Central memory CD8-positive, alpha-beta T cell (primary cell): ENCODE results near the gene SLC4A4.

Experiments used
- ATAC-seq: fragments of 150-1000 bp; cut with Tn5 transposase; replicated peaks from 2 replicates; pipeline ENCODE4 v1.10.0; 2022; ENCODE audit warnings: mild to moderate bottlenecking, moderate FRiP score, moderate number of reproducible peaks; ENCODE audit not compliant: poor library complexity, severe bottlenecking; ENCODE audit errors: extremely low read depth
- DNase-seq, 2 donors: peaks; one replicate each; pipeline ENCODE4 v3.0.0; 2021; ENCODE audit warnings: low spot score in 2 of 2
- H3K27ac Mint-ChIP-seq: one replicate; pipeline ENCODE4 v1.8.0; 2022; ENCODE audit warnings: low read depth, mild to moderate bottlenecking, moderate library complexity, mixed read lengths
- H3K27me3 Mint-ChIP-seq: one replicate; pipeline ENCODE4 v1.8.0; 2022; ENCODE audit warnings: mixed read lengths
- H3K36me3 Mint-ChIP-seq: one replicate; pipeline ENCODE4 v1.8.0; 2022; ENCODE audit warnings: mild to moderate bottlenecking, moderate library complexity, mixed read lengths; ENCODE audit not compliant: insufficient read depth
- H3K4me1 Mint-ChIP-seq: one replicate; pipeline ENCODE4 v1.8.0; 2022; ENCODE audit warnings: mixed read lengths
- H3K4me3 Mint-ChIP-seq: one replicate; pipeline ENCODE4 v1.8.0; 2022; ENCODE audit warnings: mild to moderate bottlenecking, moderate library complexity, mixed read lengths
- H3K9me3 Mint-ChIP-seq: one replicate; pipeline ENCODE4 v1.8.0; 2022; ENCODE audit warnings: mixed read lengths

The SLC4A4 gene

GRCh38 chr4:71468116-71468710 lies 129.4 kb downstream of the SLC4A4 start:
- H3K9me3 Mint-ChIP-seq, result no peaks in the 10 kb centered on the region
- no peaks in the 10 kb centered on the region for H3K27me3 Mint-ChIP-seq
- DNase-seq, result no peak
- no peak for ATAC-seq
- no peak overlapping the region for H3K27ac Mint-ChIP-seq
- H3K4me1 Mint-ChIP-seq, result no peaks in the 10 kb centered on the region
- no peaks in the 10 kb centered on the region for H3K36me3 Mint-ChIP-seq
- no peak overlapping the region for H3K4me3 Mint-ChIP-seq

- H3K4me3 Mint-ChIP-seq, result no peak overlapping the region
- H3K4me1 Mint-ChIP-seq, result no peaks in the 10 kb centered on the region
- H3K27me3 Mint-ChIP-seq, result no peaks in the 10 kb centered on the region
- no peak for ATAC-seq
- no peaks in the 10 kb centered on the region for H3K9me3 Mint-ChIP-seq
- no peaks in the 10 kb centered on the region for H3K36me3 Mint-ChIP-seq
- no peak overlapping the region for H3K27ac Mint-ChIP-seq
- DNase-seq, result no peak
Measured at GRCh38 chr4:71469541-71469940, 130.7 kb downstream of the SLC4A4 start.

- H3K9me3 Mint-ChIP-seq, result no peaks in the 10 kb centered on the region
- DNase-seq (no peak), ATAC-seq (no peak)
- H3K27ac Mint-ChIP-seq, result no peak overlapping the region
- H3K4me1 Mint-ChIP-seq, result no peaks in the 10 kb centered on the region
- H3K36me3 Mint-ChIP-seq, result no peaks in the 10 kb centered on the region
- H3K4me3 Mint-ChIP-seq, result no peak overlapping the region
- no peaks in the 10 kb centered on the region for H3K27me3 Mint-ChIP-seq
Measured at GRCh38 chr4:71470524-71470923, 131.7 kb downstream of the SLC4A4 start.

- H3K4me3 Mint-ChIP-seq, result no peak overlapping the region
- DNase-seq (no peak), ATAC-seq (no peak)
- no peaks in the 10 kb centered on the region for H3K9me3 Mint-ChIP-seq
- no peak overlapping the region for H3K27ac Mint-ChIP-seq
- H3K4me1 Mint-ChIP-seq, result no peaks in the 10 kb centered on the region
- H3K27me3 Mint-ChIP-seq, result no peaks in the 10 kb centered on the region
- H3K36me3 Mint-ChIP-seq, result no peaks in the 10 kb centered on the region
Measured at GRCh38 chr4:71472946-71473345, 134.1 kb downstream of the SLC4A4 start.

DNA sequence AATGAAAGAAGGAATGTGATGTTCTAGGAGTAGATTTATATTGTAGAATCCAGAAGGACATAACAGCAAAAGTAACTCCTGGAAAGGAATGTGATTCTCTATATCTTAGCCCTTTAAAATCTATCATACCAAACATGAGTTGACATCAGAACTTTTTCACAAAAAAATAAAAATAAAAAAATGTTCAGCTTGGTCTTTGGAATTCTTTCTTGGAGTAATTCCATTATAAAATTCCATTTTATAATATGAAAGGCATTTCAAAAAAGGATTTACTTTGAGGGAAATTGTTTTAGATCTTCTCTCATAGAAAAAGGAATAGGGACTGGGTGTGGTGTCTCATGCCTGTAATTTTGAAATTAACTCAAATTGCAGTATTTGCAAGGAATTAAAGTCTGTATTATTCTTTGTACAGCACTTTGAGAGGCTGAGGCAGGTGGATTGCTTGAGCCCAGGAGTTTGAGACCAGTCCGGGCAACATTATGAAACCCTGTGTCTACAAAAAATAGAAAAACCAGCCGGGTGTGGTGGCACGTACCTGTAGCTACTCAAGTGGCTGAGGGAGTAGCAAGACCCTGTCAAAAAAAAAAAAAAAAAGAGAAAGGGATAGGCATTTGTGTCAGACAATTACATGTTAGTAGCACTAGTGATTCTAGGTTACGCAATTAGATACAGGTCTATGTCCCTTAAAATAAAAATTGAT lies 134.9 kb downstream of the SLC4A4 start:
- Mint-ChIP-seq H3K9me3 (no peaks in the 10 kb centered on the region), H3K36me3 (no peaks in the 10 kb centered on the region), H3K27me3 (no peaks in the 10 kb centered on the region), H3K4me3 (no peak overlapping the region), H3K4me1 (no peaks in the 10 kb centered on the region), H3K27ac (no peak overlapping the region)
- no peak for ATAC-seq
- no peak for DNase-seq

DNA sequence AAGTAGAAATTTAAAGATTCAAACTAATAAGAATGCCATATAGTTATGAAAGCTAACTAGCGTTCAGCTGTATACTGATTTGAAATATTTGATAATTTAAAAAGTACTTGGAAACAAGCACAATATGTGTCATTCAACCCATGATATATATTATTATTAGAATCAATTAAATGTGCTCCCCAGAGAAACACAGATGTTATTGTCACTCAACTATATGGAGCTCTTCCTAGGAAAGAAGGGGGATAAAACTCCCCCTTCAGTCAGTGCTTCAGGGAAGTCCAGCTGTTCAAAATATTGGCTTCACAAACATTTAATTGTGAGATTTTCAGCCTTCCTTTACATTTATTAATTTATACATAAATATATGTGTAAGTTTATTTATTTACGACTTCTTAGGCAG lies 135.9 kb downstream of the SLC4A4 start:
- Mint-ChIP-seq H3K4me3 (no peak overlapping the region), H3K9me3 (no peaks in the 10 kb centered on the region), H3K4me1 (no peaks in the 10 kb centered on the region), H3K36me3 (no peaks in the 10 kb centered on the region), H3K27ac (no peak overlapping the region), H3K27me3 (no peaks in the 10 kb centered on the region)
- ATAC-seq (no peak), DNase-seq (no peak)

DNA sequence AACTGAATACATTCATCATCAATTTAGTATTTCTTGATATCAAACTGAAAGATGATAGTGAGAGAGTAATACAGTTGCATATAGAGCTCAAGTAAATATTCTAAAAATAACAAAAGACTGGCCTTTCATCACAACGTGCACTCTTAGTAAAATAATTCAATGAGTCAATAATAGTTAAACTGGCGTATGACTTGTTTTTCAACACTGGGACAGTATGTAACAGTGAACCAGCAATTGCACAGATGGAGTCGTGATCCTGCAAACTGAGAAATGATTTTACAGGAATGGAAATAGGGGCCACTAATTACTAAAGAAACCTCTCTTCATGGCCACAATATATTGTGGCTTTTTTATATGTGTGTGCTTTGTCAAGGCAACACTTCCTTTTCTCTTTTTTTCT lies 137.4 kb downstream of the SLC4A4 start:
- H3K4me3 Mint-ChIP-seq, result no peak overlapping the region
- no peaks in the 10 kb centered on the region for H3K9me3 Mint-ChIP-seq
- DNase-seq (no peak), ATAC-seq (no peak)
- H3K36me3 Mint-ChIP-seq, result no peaks in the 10 kb centered on the region
- no peaks in the 10 kb centered on the region for H3K4me1 Mint-ChIP-seq
- no peak overlapping the region for H3K27ac Mint-ChIP-seq
- no peaks in the 10 kb centered on the region for H3K27me3 Mint-ChIP-seq

DNA sequence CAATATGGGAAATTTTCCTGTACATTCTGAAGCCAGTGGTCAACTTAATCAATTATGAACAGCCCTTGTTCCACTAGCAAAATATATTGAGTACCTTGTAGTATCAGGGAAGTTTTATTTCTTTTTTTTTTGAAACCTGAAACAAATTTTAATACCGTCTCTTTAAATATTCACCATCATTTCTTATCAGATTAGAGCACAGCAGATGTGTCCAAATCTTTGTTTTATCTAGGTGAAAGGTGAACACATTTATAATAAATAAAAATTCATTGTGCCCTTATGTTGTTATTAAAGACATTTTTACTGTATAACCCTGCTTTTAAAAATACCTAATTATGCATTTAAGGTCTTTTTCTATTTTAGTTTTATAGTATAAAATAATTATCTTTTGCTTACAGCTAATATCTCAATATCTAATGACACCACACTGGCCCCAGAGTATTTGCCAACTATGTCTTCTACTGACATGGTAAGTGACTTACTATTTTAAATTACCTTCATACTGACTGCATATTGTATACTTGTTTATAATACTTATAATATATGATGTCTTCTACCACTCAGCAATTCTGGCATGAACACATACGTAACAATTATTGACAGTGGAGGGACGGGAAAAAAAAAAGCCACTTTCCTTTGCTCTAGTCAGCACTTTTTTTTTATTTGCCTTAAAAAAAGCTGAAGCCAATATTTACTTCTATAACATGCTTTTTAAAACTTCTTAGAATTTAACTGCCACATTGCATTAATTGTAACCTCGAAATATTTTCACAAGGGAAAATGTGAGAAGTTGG lies 147.9 kb downstream of the SLC4A4 start:
- Mint-ChIP-seq H3K27ac (no peak overlapping the region), H3K27me3 (no peaks in the 10 kb centered on the region), H3K36me3 (peaks cover 4% of the 10 kb centered on the region), H3K4me3 (no peak overlapping the region), H3K4me1 (no peaks in the 10 kb centered on the region), H3K9me3 (no peaks in the 10 kb centered on the region)
- DNase-seq, result no peak
- ATAC-seq, result no peak

GRCh38 chr4:71487344-71487920 lies 148.6 kb downstream of the SLC4A4 start:
- H3K36me3 Mint-ChIP-seq, result peaks cover 4% of the 10 kb centered on the region
- no peaks in the 10 kb centered on the region for H3K4me1 Mint-ChIP-seq
- no peak for ATAC-seq
- H3K9me3 Mint-ChIP-seq, result no peaks in the 10 kb centered on the region
- H3K27me3 Mint-ChIP-seq, result no peaks in the 10 kb centered on the region
- H3K4me3 Mint-ChIP-seq, result no peak overlapping the region
- H3K27ac Mint-ChIP-seq, result no peak overlapping the region
- no peak for DNase-seq

GRCh38 chr4:71494539-71494938 lies 155.7 kb downstream of the SLC4A4 start:
- no peaks in the 10 kb centered on the region for H3K4me1 Mint-ChIP-seq
- H3K36me3 Mint-ChIP-seq, result peaks cover 2% of the 10 kb centered on the region
- no peak overlapping the region for H3K27ac Mint-ChIP-seq
- DNase-seq, result no peak
- no peaks in the 10 kb centered on the region for H3K9me3 Mint-ChIP-seq
- ATAC-seq, result no peak
- H3K27me3 Mint-ChIP-seq, result no peaks in the 10 kb centered on the region
- no peak overlapping the region for H3K4me3 Mint-ChIP-seq

DNA sequence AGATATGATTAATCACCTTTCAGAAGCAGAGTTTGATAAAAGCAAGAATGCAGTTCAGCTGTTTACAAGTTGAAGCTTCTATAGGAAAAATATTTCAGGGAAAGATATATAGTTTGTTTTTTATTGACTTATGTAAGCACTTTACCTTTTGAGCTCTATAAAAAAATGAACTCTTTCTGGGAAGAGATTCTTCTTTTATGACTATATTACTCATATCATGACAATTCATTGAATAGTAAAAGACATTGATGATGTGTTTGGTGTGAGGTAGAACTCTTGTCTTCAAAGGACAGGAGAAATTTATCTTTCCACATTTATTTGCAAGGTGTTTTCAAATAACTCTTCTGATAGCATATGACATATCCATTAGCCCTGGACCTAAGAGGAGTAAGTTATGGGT lies 156.6 kb downstream of the SLC4A4 start:
- Mint-ChIP-seq H3K27me3 (no peaks in the 10 kb centered on the region), H3K4me1 (no peaks in the 10 kb centered on the region), H3K27ac (no peak overlapping the region), H3K9me3 (no peaks in the 10 kb centered on the region), H3K4me3 (no peak overlapping the region), H3K36me3 (peaks cover 2% of the 10 kb centered on the region)
- no peak for DNase-seq
- no peak for ATAC-seq

DNA sequence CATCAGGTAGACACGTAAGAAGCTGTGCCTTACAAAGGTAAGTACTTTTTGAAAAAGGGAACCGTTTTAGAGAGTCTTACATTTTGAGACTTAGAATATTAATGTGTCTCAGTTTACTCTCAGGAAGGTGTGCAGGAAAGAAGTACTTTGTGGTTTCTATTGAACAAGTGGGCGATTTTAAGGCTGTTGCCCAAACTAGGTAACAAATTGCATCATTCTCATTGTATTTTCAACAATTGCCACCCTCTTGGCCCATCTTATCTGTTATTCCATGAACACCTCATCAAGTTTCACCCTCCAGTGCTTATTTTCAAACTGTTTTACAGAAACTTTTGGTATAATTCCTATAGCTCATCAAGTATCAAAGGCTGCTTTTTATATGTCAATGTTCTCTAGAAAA lies 158.3 kb downstream of the SLC4A4 start:
- H3K9me3 Mint-ChIP-seq, result no peaks in the 10 kb centered on the region

GRCh38 chr4:71498002-71498401 lies 159.2 kb downstream of the SLC4A4 start:
- ATAC-seq, result no peak
- no peaks in the 10 kb centered on the region for H3K4me1 Mint-ChIP-seq

More for the DNA sequence above, 158.3 kb downstream of the SLC4A4 start:
- Mint-ChIP-seq H3K4me1 (no peaks in the 10 kb centered on the region), H3K4me3 (no peak overlapping the region), H3K27me3 (no peaks in the 10 kb centered on the region), H3K27ac (no peak overlapping the region), H3K36me3 (peaks cover 2% of the 10 kb centered on the region)
- DNase-seq (no peak), ATAC-seq (no peak)

More at GRCh38 chr4:71498002-71498401, 159.2 kb downstream of the SLC4A4 start:
- H3K9me3 Mint-ChIP-seq, result no peaks in the 10 kb centered on the region
- H3K4me3 Mint-ChIP-seq, result no peak overlapping the region
- no peak overlapping the region for H3K27ac Mint-ChIP-seq
- DNase-seq, result no peak
- peaks cover 2% of the 10 kb centered on the region for H3K36me3 Mint-ChIP-seq
- H3K27me3 Mint-ChIP-seq, result no peaks in the 10 kb centered on the region
